Astrocyte (in vitro differentiated cells and primary cell): ENCODE data around the gene TKFC.

Source experiments
- EZH2 ChIP-seq: IDR thresholded peaks from 2 replicates; pipeline ENCODE4 v1.6.1; 2012; ENCODE audit warnings: mild to moderate bottlenecking, low read length, inconsistent platforms; ENCODE audit not compliant: insufficient read depth
- TF ChIP-seq, protein P1 (sequence below): IDR thresholded peaks from 2 replicates; pipeline ENCODE4 v1.5.1; 2011; ENCODE audit warnings: low read depth, mild to moderate bottlenecking, inconsistent platforms, low read length, moderate library complexity; ENCODE audit not compliant: insufficient read depth

DNA sequence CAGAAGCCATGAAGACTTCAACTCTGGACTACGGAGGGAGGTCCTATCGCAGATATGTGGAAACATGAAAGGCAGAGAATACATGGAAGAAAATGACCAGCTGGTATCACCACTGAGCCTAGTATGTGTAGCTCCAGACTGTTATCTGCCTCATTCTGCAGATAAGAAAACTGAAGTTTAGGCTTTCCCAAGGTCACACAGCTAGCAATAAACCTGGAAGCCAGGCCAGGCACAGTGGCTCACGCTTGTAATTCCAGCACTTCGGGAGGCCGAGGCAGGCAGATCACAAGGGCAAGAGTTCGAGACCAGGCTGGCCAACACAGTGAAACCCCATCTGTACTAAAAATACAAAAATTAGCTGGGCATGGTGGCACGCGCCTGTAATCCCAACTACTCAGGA lies 22.3 kb upstream of the TKFC start:
- TF ChIP-seq, protein P1, sequence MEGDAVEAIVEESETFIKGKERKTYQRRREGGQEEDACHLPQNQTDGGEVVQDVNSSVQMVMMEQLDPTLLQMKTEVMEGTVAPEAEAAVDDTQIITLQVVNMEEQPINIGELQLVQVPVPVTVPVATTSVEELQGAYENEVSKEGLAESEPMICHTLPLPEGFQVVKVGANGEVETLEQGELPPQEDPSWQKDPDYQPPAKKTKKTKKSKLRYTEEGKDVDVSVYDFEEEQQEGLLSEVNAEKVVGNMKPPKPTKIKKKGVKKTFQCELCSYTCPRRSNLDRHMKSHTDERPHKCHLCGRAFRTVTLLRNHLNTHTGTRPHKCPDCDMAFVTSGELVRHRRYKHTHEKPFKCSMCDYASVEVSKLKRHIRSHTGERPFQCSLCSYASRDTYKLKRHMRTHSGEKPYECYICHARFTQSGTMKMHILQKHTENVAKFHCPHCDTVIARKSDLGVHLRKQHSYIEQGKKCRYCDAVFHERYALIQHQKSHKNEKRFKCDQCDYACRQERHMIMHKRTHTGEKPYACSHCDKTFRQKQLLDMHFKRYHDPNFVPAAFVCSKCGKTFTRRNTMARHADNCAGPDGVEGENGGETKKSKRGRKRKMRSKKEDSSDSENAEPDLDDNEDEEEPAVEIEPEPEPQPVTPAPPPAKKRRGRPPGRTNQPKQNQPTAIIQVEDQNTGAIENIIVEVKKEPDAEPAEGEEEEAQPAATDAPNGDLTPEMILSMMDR: no peak
- TF ChIP-seq EZH2: no peak
